ENCODE data around the gene TXNDC11. TPM values are rescaled to one million over a fixed set of nuclear protein-coding genes. Genes with fewer than 3 reads are reported as not detected.

TXNDC11 gene
- total and polyA plus RNA-seq, 10 of the 15 experiments (the other 5 are each of a cell fraction or from before 2014, with no cell fraction given) = 1.7 to 86.7 (median 54.4) TPM

DNA sequence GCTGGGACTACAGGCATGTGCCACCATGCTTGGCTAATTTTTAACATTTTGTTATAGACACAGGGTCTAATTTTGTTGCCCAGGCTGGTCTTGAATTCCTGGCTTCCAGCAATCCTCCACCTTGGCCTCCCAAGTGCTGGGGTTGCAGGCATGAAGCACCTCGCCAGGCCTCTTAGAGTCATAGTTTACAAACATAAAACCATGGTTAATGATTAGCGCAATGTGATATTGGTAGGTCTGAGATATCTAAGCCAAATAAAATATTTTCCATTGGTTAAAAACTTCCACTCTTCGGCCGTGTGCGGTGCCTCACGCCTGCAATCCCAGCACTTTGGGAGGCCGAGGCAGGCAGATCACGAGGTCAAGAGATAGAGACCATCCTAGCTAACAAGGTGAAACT is 16.6 kb downstream of the TXNDC11 start (continued):
- TF ChIP-seq NR2F1 (conservative IDR thresholded peaks at IDR 0.05) = no peak

DNA sequence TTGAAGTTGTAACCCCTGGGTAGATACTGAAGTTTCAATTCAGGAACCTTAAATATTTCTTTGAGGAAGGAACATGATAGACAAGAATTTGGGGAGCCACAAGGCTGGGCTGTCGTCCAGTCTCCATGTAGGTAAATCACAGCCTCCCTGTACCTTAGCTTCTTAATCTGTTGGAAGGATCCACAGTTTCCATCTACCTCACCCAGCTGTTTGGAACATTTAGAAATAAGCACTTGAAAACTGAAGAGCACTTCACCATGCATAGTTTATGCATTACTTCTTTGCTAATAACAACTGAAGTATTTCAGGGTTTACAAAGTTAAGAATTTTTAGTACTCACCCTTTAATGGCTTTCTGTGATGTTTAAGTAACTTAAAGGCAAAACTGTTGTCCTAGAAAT is 17.2 kb downstream of the TXNDC11 start:
- Histone ChIP-seq H3K9ac (ENCODE audit: control insufficient read depth, insufficient read depth, low read length) (no peak overlapping the region), H3K27me3 (replicated peaks in 1 of 2; ENCODE audit: control insufficient read depth in 2 of 2, insufficient read depth in 2 of 2, low read length in 1 of 2) (no peaks in the 10 kb centered on the region), H3K9me3 (replicated peaks; ENCODE audit: control insufficient read depth, insufficient read depth, low read length) (no peaks in the 10 kb centered on the region), H3K4me2 (ENCODE audit: control insufficient read depth, insufficient read depth) (no peak overlapping the region), H3K4me3 (no peak overlapping the region), H3K79me2 (ENCODE audit: control insufficient read depth, insufficient read depth, low read length) (peaks cover 38% of the 10 kb centered on the region), H3K27ac (ENCODE audit: control insufficient read depth, insufficient read depth) (no peak overlapping the region), H3K4me1 (ENCODE audit: control insufficient read depth, insufficient read depth, low read length) (peaks cover 27% of the 10 kb centered on the region), H4K20me1 (ENCODE audit: control insufficient read depth, insufficient read depth) (no peaks in the 10 kb centered on the region; the same call in none of the 2 replicates), H2AFZ (ENCODE audit: control insufficient read depth, low read depth, low read length) (no peak overlapping the region), H3K36me3 (ENCODE audit: control insufficient read depth in 2 of 2, insufficient read depth in 2 of 2, low read length in 1 of 2) (peaks cover 15 to 42% of the 10 kb centered on the region in 2 experiments)
- 93% methylated on average over 1 of the region's 1 CpG for WGBS (ENCODE audit: insufficient coverage, insufficient replicate concordance, low lambda C conversion rate, missing lambda C conversion rate)
- FAIRE-seq = no peak
- RAD21 ChIA-PET (ENCODE audit: unreplicated experiment) = no interaction called here
- ATAC-seq = no peak
- no peak for DNase-seq (ENCODE audit: low read depth, low spot score)
- SMC1A ChIA-PET (ENCODE audit: uncharacterized antibody, unreplicated experiment) = interaction anchor here (1.1 to 1.8 kb wide), 3 partner anchors 9 to 14 kb away, joined by 3 to 4 read pairs (median 4); no protein-coding TSS in a partner anchor
- POLR2A ChIA-PET = no interaction called here
- CTCF ChIA-PET = interaction anchor here (0.9 to 1.4 kb wide), 2 partner anchors 10 to 13 kb away, joined by 4 read pairs; no protein-coding TSS in a partner anchor
- in situ Hi-C loops (cut with MboI) = no loop called here
- intact Hi-C loops (cut with micrococcal nuclease; ENCODE audit: unreplicated experiment) = no loop called here
- TSS peak; percentile 22 for BruUV-seq (replicated peaks)
- TF ChIP-seq ZZZ3 (IDR thresholded peaks at IDR 0.05; ENCODE audit: control insufficient read depth, insufficient read length, low read depth) (no peak), KAT2A (conservative IDR thresholded peaks at IDR 0.05; ENCODE audit: control insufficient read depth, low read depth, low read length) (no peak), EGR1 (IDR thresholded peaks at IDR 0.05; ENCODE audit: borderline replicate concordance in 1 of 2, low read depth in 2 of 2, low read length in 2 of 2) (no peak), CBFB (IDR thresholded peaks at IDR 0.05; ENCODE audit: low read depth) (no peak), ZSCAN29 (IDR thresholded peaks at IDR 0.05) (no peak), RCOR1 (conservative IDR thresholded peaks at IDR 0.05; ENCODE audit: low read depth, low read length) (no peak), LARP7 (IDR thresholded peaks at IDR 0.05) (no peak), CBX5 (IDR thresholded peaks at IDR 0.05; ENCODE audit: low read depth) (no peak), MXI1 (IDR thresholded peaks at IDR 0.05; ENCODE audit: low read depth, low read length) (no peak), CHD1 (IDR thresholded peaks at IDR 0.05; ENCODE audit: low read depth, low read length) (no peak), MYC (IDR thresholded peaks at IDR 0.05; ENCODE audit: insufficient read depth, insufficient read length, insufficient replicate concordance, low read length, severe bottlenecking) (no peak), POLR2AphosphoS5 (IDR thresholded peaks at IDR 0.05; ENCODE audit: low read length) (no peak), PAX8 (IDR thresholded peaks at IDR 0.05) (no peak)
- TF ChIP-seq, protein P1, sequence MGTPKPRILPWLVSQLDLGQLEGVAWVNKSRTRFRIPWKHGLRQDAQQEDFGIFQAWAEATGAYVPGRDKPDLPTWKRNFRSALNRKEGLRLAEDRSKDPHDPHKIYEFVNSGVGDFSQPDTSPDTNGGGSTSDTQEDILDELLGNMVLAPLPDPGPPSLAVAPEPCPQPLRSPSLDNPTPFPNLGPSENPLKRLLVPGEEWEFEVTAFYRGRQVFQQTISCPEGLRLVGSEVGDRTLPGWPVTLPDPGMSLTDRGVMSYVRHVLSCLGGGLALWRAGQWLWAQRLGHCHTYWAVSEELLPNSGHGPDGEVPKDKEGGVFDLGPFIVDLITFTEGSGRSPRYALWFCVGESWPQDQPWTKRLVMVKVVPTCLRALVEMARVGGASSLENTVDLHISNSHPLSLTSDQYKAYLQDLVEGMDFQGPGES (IDR thresholded peaks at IDR 0.05) = no peak
- TF ChIP-seq, protein P2, sequence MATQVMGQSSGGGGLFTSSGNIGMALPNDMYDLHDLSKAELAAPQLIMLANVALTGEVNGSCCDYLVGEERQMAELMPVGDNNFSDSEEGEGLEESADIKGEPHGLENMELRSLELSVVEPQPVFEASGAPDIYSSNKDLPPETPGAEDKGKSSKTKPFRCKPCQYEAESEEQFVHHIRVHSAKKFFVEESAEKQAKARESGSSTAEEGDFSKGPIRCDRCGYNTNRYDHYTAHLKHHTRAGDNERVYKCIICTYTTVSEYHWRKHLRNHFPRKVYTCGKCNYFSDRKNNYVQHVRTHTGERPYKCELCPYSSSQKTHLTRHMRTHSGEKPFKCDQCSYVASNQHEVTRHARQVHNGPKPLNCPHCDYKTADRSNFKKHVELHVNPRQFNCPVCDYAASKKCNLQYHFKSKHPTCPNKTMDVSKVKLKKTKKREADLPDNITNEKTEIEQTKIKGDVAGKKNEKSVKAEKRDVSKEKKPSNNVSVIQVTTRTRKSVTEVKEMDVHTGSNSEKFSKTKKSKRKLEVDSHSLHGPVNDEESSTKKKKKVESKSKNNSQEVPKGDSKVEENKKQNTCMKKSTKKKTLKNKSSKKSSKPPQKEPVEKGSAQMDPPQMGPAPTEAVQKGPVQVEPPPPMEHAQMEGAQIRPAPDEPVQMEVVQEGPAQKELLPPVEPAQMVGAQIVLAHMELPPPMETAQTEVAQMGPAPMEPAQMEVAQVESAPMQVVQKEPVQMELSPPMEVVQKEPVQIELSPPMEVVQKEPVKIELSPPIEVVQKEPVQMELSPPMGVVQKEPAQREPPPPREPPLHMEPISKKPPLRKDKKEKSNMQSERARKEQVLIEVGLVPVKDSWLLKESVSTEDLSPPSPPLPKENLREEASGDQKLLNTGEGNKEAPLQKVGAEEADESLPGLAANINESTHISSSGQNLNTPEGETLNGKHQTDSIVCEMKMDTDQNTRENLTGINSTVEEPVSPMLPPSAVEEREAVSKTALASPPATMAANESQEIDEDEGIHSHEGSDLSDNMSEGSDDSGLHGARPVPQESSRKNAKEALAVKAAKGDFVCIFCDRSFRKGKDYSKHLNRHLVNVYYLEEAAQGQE (IDR thresholded peaks at IDR 0.05; ENCODE audit: low read depth, low read length) = no peak
- TF ChIP-seq, protein P3, sequence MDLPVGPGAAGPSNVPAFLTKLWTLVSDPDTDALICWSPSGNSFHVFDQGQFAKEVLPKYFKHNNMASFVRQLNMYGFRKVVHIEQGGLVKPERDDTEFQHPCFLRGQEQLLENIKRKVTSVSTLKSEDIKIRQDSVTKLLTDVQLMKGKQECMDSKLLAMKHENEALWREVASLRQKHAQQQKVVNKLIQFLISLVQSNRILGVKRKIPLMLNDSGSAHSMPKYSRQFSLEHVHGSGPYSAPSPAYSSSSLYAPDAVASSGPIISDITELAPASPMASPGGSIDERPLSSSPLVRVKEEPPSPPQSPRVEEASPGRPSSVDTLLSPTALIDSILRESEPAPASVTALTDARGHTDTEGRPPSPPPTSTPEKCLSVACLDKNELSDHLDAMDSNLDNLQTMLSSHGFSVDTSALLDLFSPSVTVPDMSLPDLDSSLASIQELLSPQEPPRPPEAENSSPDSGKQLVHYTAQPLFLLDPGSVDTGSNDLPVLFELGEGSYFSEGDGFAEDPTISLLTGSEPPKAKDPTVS (IDR thresholded peaks at IDR 0.05; ENCODE audit: low read depth, low read length) = no peak
